GM18508 (cell line): Measurements from ENCODE around the gene CLUH.
"Not testable (repeated sequence)": the region's sequence is repeated elsewhere in the genome, so short reads cannot be mapped to it uniquely, and the experiment has no call there.

Experiments used
- ATAC-seq: cut with Tn5 transposase; IDR thresholded peaks from one replicate; pipeline ENCODE4 v1.9.1; 2021; ENCODE audit warnings: moderate number of reproducible peaks; ENCODE audit not compliant: insufficient read depth, unreplicated experiment

CLUH gene

GRCh38 chr17:2704031-2704889 lies 7.3 kb downstream of the CLUH start:
- ATAC-seq = no peak

GRCh38 chr17:2703606-2704005 lies 8.0 kb downstream of the CLUH start:
- no peak for ATAC-seq

GRCh38 chr17:2703181-2703580 lies 8.4 kb downstream of the CLUH start:
- ATAC-seq = no peak

- ATAC-seq = no peak
Observed at GRCh38 chr17:2701996-2702741, 9.4 kb downstream of the CLUH start.

- ATAC-seq = no peak
Observed at GRCh38 chr17:2701161-2701995, 10.2 kb downstream of the CLUH start.

GRCh38 chr17:2700491-2701141 lies 10.9 kb downstream of the CLUH start:
- ATAC-seq = no peak

GRCh38 chr17:2700030-2700490 lies 11.5 kb downstream of the CLUH start:
- ATAC-seq = no peak

GRCh38 chr17:2699216-2699805 lies 12.3 kb downstream of the CLUH start:
- not testable (repeated sequence) for ATAC-seq

GRCh38 chr17:2697611-2698162 lies 13.9 kb downstream of the CLUH start:
- ATAC-seq = no peak

- ATAC-seq = no peak
Observed at GRCh38 chr17:2695961-2696760, 15.4 kb downstream of the CLUH start.

GRCh38 chr17:2695243-2695960 lies 16.2 kb downstream of the CLUH start:
- no peak for ATAC-seq

- ATAC-seq = no peak
Observed at GRCh38 chr17:2694381-2695242, 17.0 kb downstream of the CLUH start.

GRCh38 chr17:2693561-2694380 lies 17.8 kb downstream of the CLUH start:
- ATAC-seq = no peak

- ATAC-seq = no peak
Observed at GRCh38 chr17:2692781-2693135, 18.8 kb downstream of the CLUH start.

- ATAC-seq = no peak
Observed at GRCh38 chr17:2691965-2692780, 19.4 kb downstream of the CLUH start.
